CD14-positive monocyte (primary cell): ENCODE measurements around the gene HEATR1. TPM values are rescaled to one million over a fixed set of nuclear protein-coding genes. Genes with fewer than 3 reads are reported as not detected.

Experiments
- DNase-seq, 3 donors: peaks; one replicate each; pipeline ENCODE4 v3.0.0-alpha.2; 2011 to 2022
- H2AFZ ChIP-seq: 2 replicates; pipeline ENCODE4 v1.6.0; 2012; ENCODE audit warnings: mild to moderate bottlenecking, low read depth, low read length, inconsistent platforms; ENCODE audit not compliant: insufficient read depth, poor library complexity, severe bottlenecking
- H3K27ac ChIP-seq, 2 donors: 1 replicate in 1 of 2; 2 replicates in 1 of 2; pipeline ENCODE4 v1.5.1; 2012 to 2013; ENCODE audit warnings: low read length in 2 of 2, control low read depth in 1 of 2, inconsistent platforms in 1 of 2, low read depth in 1 of 2, mild to moderate bottlenecking in 1 of 2
- H3K27me3 ChIP-seq, 2 donors: one replicate each; pipeline versions ENCODE4 v1.6.0 to v1.6.1; 2011 to 2013; ENCODE audit warnings: low read length in 2 of 2; ENCODE audit not compliant: control insufficient read depth in 2 of 2, insufficient read depth in 2 of 2
- H3K36me3 ChIP-seq, 2 donors: replicated peaks in 1 of 2; 1 replicate in 1 of 2; 2 replicates in 1 of 2; pipeline versions ENCODE4 v1.5.1 to v1.6.1; 2012 to 2013; ENCODE audit warnings: low read length in 2 of 2, control low read depth in 1 of 2, inconsistent platforms in 1 of 2, mild to moderate bottlenecking in 1 of 2; ENCODE audit not compliant: insufficient read depth in 2 of 2, control insufficient read depth in 1 of 2
- H3K4me1 ChIP-seq, 2 donors: 1 replicate in 1 of 2; 2 replicates in 1 of 2; pipeline versions ENCODE4 v1.5.1 to v1.6.1; 2012 to 2013; ENCODE audit warnings: low read length in 2 of 2, control low read depth in 1 of 2, inconsistent platforms in 1 of 2, mild to moderate bottlenecking in 1 of 2, moderate library complexity in 1 of 2; ENCODE audit not compliant: insufficient read depth in 2 of 2, control insufficient read depth in 1 of 2
- H3K4me2 ChIP-seq: replicated peaks from 2 replicates; pipeline ENCODE3; 2012; ENCODE audit warnings: low read length, moderate library complexity, mild to moderate bottlenecking; ENCODE audit not compliant: poor library complexity, severe bottlenecking; ENCODE audit errors: extremely low read depth
- H3K4me3 ChIP-seq, 3 experiments: fragments of 200-600 bp in 1 of 3; sonication (generic) in 1 of 3; replicated peaks in 1 of 3; 1 replicate in 2 of 3; 2 replicates in 1 of 3; pipeline ENCODE4 v1.5.1; 2011 to 2013; ENCODE audit warnings: low read length in 3 of 3, mild to moderate bottlenecking in 3 of 3, control low read depth in 2 of 3, low read depth in 2 of 3, inconsistent platforms in 1 of 3, moderate library complexity in 1 of 3
- H3K79me2 ChIP-seq: 2 replicates; pipeline ENCODE4 v1.6.0; 2012; ENCODE audit warnings: mild to moderate bottlenecking, control low read depth, inconsistent platforms, low read length, moderate library complexity; ENCODE audit not compliant: insufficient read depth
- H3K9ac ChIP-seq: 2 replicates; pipeline ENCODE4 v1.6.0; 2017; ENCODE audit warnings: low read length, mild to moderate bottlenecking; ENCODE audit not compliant: insufficient read depth, poor library complexity, severe bottlenecking
- H3K9me3 ChIP-seq, 2 donors: replicated peaks in 1 of 2; 1 replicate in 1 of 2; 2 replicates in 1 of 2; pipeline versions ENCODE4 v1.5.1 to v1.6.1; 2012 to 2013; ENCODE audit warnings: low read length in 2 of 2, control low read depth in 1 of 2; ENCODE audit not compliant: control insufficient read depth in 1 of 2, insufficient read depth in 1 of 2
- H4K20me1 ChIP-seq: 2 replicates; pipeline ENCODE4 v1.6.0; 2012; ENCODE audit warnings: mild to moderate bottlenecking, low read length, control low read depth, moderate library complexity; ENCODE audit not compliant: insufficient read depth
- H3K27ac Mint-ChIP-seq, 7 donors: one replicate each; pipeline ENCODE4 v1.8.0; 2020; ENCODE audit warnings: mild to moderate bottlenecking in 7 of 7, mixed read lengths in 7 of 7, moderate library complexity in 6 of 7, inconsistent platforms in 2 of 7
- H3K27me3 Mint-ChIP-seq, 3 donors: one replicate each; pipeline ENCODE4 v1.8.0; 2021 to 2022; ENCODE audit warnings: low read depth in 3 of 3, mild to moderate bottlenecking in 3 of 3, mixed read lengths in 3 of 3, moderate library complexity in 3 of 3, inconsistent platforms in 1 of 3
- H3K36me3 Mint-ChIP-seq, 2 donors: one replicate each; pipeline ENCODE4 v1.8.0; 2020; ENCODE audit warnings: mixed read lengths in 2 of 2, inconsistent platforms in 1 of 2, mild to moderate bottlenecking in 1 of 2
- H3K4me1 Mint-ChIP-seq: one replicate; pipeline ENCODE4 v1.8.0; 2020; ENCODE audit warnings: mild to moderate bottlenecking, mixed read lengths
- H3K4me3 Mint-ChIP-seq, 2 donors: one replicate each; pipeline ENCODE4 v1.8.0; 2020; ENCODE audit warnings: mild to moderate bottlenecking in 2 of 2, mixed read lengths in 2 of 2, moderate library complexity in 1 of 2
- H3K9me3 Mint-ChIP-seq, 7 donors: one replicate each; pipeline ENCODE4 v1.8.0; 2020 to 2022; ENCODE audit warnings: mixed read lengths in 7 of 7, mild to moderate bottlenecking in 6 of 7, moderate library complexity in 6 of 7, inconsistent platforms in 2 of 7
- CTCF ChIP-seq: fragments of 200-600 bp; IDR thresholded peaks from one replicate; pipeline ENCODE4 v1.8.0; 2022; ENCODE audit warnings: antibody characterized with exemption, mild to moderate bottlenecking
- WGBS: methylation state at CpG from one replicate; pipeline ENCODE4 v1.1.5; 2013; ENCODE audit warnings: missing lambda C conversion rate; ENCODE audit not compliant: insufficient coverage; 5-methylcytosine and 5-hydroxymethylcytosine counted together
- intact Hi-C, 2 donors: fragments of 100-400 bp; cut with micrococcal nuclease; formaldehyde crosslinking; loops; one replicate each; pipeline versions ENCODE4 v1.15.0 to v1.15.1; 2023
- polyA plus RNA-seq, 3 donors: library from polyadenylated mRNA; depleted of rRNA in 1 of 3; unstranded in 2 of 3; stranded (reverse) in 1 of 3; fragments of 300-500 nt in 2 of 3; fragments of >200 nt in 1 of 3; fragmentation: Illumina TruSeq in 2 of 3; gene quantifications; 1 replicate in 2 of 3; 2 replicates in 1 of 3; pipeline ENCODE4 v1.2.3, GENCODE V29; 2012 to 2021

HEATR1 gene
- polyA plus RNA-seq, 3 donors: 2.8 to 4.2 (median 3.7) TPM

GRCh38 chr1:236568285-236568894 is 35.9 kb downstream of the HEATR1 start:
- Mint-ChIP-seq H3K36me3 (peaks cover 87 to 97% of the 10 kb centered on the region in 2 donors), H3K9me3 (no peaks in the 10 kb centered on the region), H3K27me3 (peaks cover 0 to 3% (median 0%) of the 10 kb centered on the region in 3 donors), H3K27ac (no peak overlapping the region), H3K4me3 (no peak overlapping the region), H3K4me1 (no peaks in the 10 kb centered on the region)
- Histone ChIP-seq H3K36me3 (peaks cover 97 to 100% of the 10 kb centered on the region in 2 donors), H3K4me2 (no peak overlapping the region), H4K20me1 (no peaks in the 10 kb centered on the region), H3K9me3 (no peaks in the 10 kb centered on the region), H3K9ac (no peak overlapping the region), H3K79me2 (no peaks in the 10 kb centered on the region), H3K27me3 (no peaks in the 10 kb centered on the region), H3K4me1 (no peaks in the 10 kb centered on the region), H3K27ac (no peak overlapping the region), H3K4me3 (no peak overlapping the region), H2AFZ (no peak overlapping the region)
- DNase-seq: no peak
- no peak for TF ChIP-seq CTCF
- intact Hi-C loops: no loop called here
- WGBS: no CpG with 5 or more reads among the region's 2 CpGs

- H3K9me3 ChIP-seq: no peaks in the 10 kb centered on the region
- Mint-ChIP-seq H3K27me3 (peaks cover 0 to 3% (median 0%) of the 10 kb centered on the region in 3 donors), H3K27ac (no peak overlapping the region), H3K4me1 (no peaks in the 10 kb centered on the region), H3K4me3 (no peak overlapping the region), H3K36me3 (peaks cover 88 to 96% of the 10 kb centered on the region in 2 donors), H3K9me3 (no peaks in the 10 kb centered on the region)
- no peaks in the 10 kb centered on the region for H4K20me1 ChIP-seq
- no peaks in the 10 kb centered on the region for H3K4me1 ChIP-seq
- H3K4me3 ChIP-seq: no peak overlapping the region
- no peak for TF ChIP-seq CTCF
- H3K79me2 ChIP-seq: no peaks in the 10 kb centered on the region
- H3K27ac ChIP-seq: no peak overlapping the region
- H3K9ac ChIP-seq: no peak overlapping the region
- WGBS: no CpG with 5 or more reads among the region's 5 CpGs
- H3K36me3 ChIP-seq: peaks cover 84 to 98% of the 10 kb centered on the region in 2 donors
- intact Hi-C loops: no loop called here
- H2AFZ ChIP-seq: no peak overlapping the region
- H3K27me3 ChIP-seq: no peaks in the 10 kb centered on the region
- no peak overlapping the region for H3K4me2 ChIP-seq
- no peak for DNase-seq
These were observed 38.8 kb downstream of the HEATR1 start for GRCh38 chr1:236565530-236565929.
